B cell (primary cell): ENCODE measurements around the gene ZDHHC1. TPM values are rescaled to one million over a fixed set of nuclear protein-coding genes. Genes with fewer than 3 reads are reported as not detected.

Experiments
- ATAC-seq: fragments of 200-7000 bp; cut with Tn5 transposase; one replicate; pipeline ENCODE4 v1.10.0; 2021; ENCODE audit warnings: low read depth, mild to moderate bottlenecking, moderate number of reproducible peaks, moderate library complexity
- CTCF ChIA-PET: fragments of 350-600 bp; sonication (Branson Sonifier 250); formaldehyde crosslinking; loops from one replicate; lab custom pipeline; 2021; ENCODE audit warnings: antibody characterized with exemption, inconsistent platforms; lab: Charles Lee
- POLR2A ChIA-PET: fragments of 350-600 bp; sonication (Branson Sonifier 250); formaldehyde crosslinking; loops from one replicate; lab custom pipeline; 2021; ENCODE audit warnings: antibody characterized with exemption; lab: Charles Lee
- DNase-seq: peaks from one replicate; pipeline ENCODE4 v3.0.0; 2013
- H2AFZ ChIP-seq: 2 replicates; pipeline ENCODE4 v1.6.1; 2012; ENCODE audit warnings: mild to moderate bottlenecking, low read depth, low read length; ENCODE audit not compliant: insufficient read depth, poor library complexity, severe bottlenecking
- H3K27ac ChIP-seq, 2 donors: 1 replicate in 1 of 2; 2 replicates in 1 of 2; pipeline ENCODE4 v1.5.1; 2012 to 2013; ENCODE audit warnings: low read length in 2 of 2, mild to moderate bottlenecking in 2 of 2, moderate library complexity in 1 of 2
- H3K27me3 ChIP-seq, 4 experiments: fragments of 200-600 bp in 1 of 4; sonication (generic) in 1 of 4; replicated peaks in 1 of 4; 1 replicate in 2 of 4; 2 replicates in 2 of 4; pipeline versions ENCODE4 v1.6.1 to v1.7.0; 2013 to 2016; ENCODE audit warnings: low read length in 3 of 4, mild to moderate bottlenecking in 2 of 4, mixed read lengths in 1 of 4, moderate library complexity in 1 of 4; ENCODE audit not compliant: insufficient read depth in 4 of 4, control insufficient read depth in 3 of 4; ENCODE audit errors: control extremely low read depth in 1 of 4
- H3K36me3 ChIP-seq, 2 experiments: replicated peaks in 1 of 2; 1 replicate in 1 of 2; 2 replicates in 1 of 2; pipeline versions ENCODE4 v1.6.1 to v1.7.1; 2013; ENCODE audit warnings: low read length in 1 of 2; ENCODE audit not compliant: insufficient read depth in 2 of 2, control insufficient read depth in 1 of 2; ENCODE audit errors: control extremely low read depth in 1 of 2, extremely low read depth in 1 of 2
- H3K4me1 ChIP-seq, 2 donors: fragments of 200-600 bp in 1 of 2; sonication (generic) in 1 of 2; 1 replicate in 1 of 2; 2 replicates in 1 of 2; pipeline versions ENCODE4 v1.5.1 to v1.6.1; 2013 to 2017; ENCODE audit warnings: low read length in 2 of 2; ENCODE audit not compliant: control insufficient read depth in 2 of 2, insufficient read depth in 2 of 2
- H3K4me2 ChIP-seq: replicated peaks from 2 replicates; pipeline ENCODE3; 2012; ENCODE audit warnings: mild to moderate bottlenecking, low read depth, low read length; ENCODE audit not compliant: poor library complexity, severe bottlenecking
- H3K4me3 ChIP-seq, 5 experiments: fragments of 200-600 bp in 1 of 5; sonication (generic) in 1 of 5; 1 replicate in 3 of 5; 2 replicates in 2 of 5; pipeline versions ENCODE4 v1.5.1 to v1.7.0; 2011 to 2016; ENCODE audit warnings: low read length in 4 of 5, mild to moderate bottlenecking in 4 of 5, low read depth in 2 of 5, control low read depth in 1 of 5, moderate library complexity in 1 of 5; ENCODE audit not compliant: insufficient read depth in 1 of 5; ENCODE audit errors: control extremely low read depth in 1 of 5, extremely low read depth in 1 of 5
- H3K79me2 ChIP-seq: fragments of 200-600 bp; sonication (generic); one replicate; pipeline ENCODE4 v1.6.0; 2016; ENCODE audit warnings: low read length; ENCODE audit not compliant: control insufficient read depth, insufficient read depth
- H3K9ac ChIP-seq: fragments of 200-600 bp; sonication (generic); 2 replicates; pipeline ENCODE4 v1.6.1; 2017; ENCODE audit warnings: mild to moderate bottlenecking, low read length, moderate library complexity
- H3K9me3 ChIP-seq, 3 donors: one replicate each; pipeline versions ENCODE4 v1.6.1 to v1.7.1; 2013; ENCODE audit warnings: low read length in 2 of 3; ENCODE audit not compliant: control insufficient read depth in 2 of 3, insufficient read depth in 1 of 3; ENCODE audit errors: control extremely low read depth in 1 of 3
- H4K20me1 ChIP-seq: 2 replicates; pipeline ENCODE4 v1.6.0; 2012; ENCODE audit warnings: mild to moderate bottlenecking, low read length; ENCODE audit not compliant: insufficient read depth, control insufficient read depth, poor library complexity, severe bottlenecking
- H3K27ac Mint-ChIP-seq: one replicate; pipeline ENCODE4 v1.8.0; 2021; ENCODE audit warnings: mixed read lengths
- H3K27me3 Mint-ChIP-seq: one replicate; pipeline ENCODE4 v1.8.0; 2021; ENCODE audit warnings: mixed read lengths
- H3K4me1 Mint-ChIP-seq: one replicate; pipeline ENCODE4 v1.8.0; 2021; ENCODE audit warnings: mixed read lengths
- H3K4me3 Mint-ChIP-seq: one replicate; pipeline ENCODE4 v1.8.0; 2021; ENCODE audit warnings: mixed read lengths
- H3K9me3 Mint-ChIP-seq: one replicate; pipeline ENCODE4 v1.8.0; 2022; ENCODE audit warnings: mixed read lengths; ENCODE audit not compliant: insufficient read depth
- CTCF ChIP-seq: fragments of 200-600 bp; IDR thresholded peaks from one replicate; pipeline ENCODE4 v1.8.0; 2022; ENCODE audit warnings: antibody characterized with exemption, mild to moderate bottlenecking
- EZH2 ChIP-seq: IDR thresholded peaks from 2 replicates; pipeline ENCODE4 v1.6.1; 2012; ENCODE audit warnings: borderline replicate concordance, low read depth, mild to moderate bottlenecking, moderate library complexity, low read length; ENCODE audit not compliant: insufficient read depth, poor library complexity, severe bottlenecking
- whole genome bisulfite sequencing: methylation state at CpG from one replicate; pipeline ENCODE4 v1.1.5; 2013; ENCODE audit warnings: missing lambda C conversion rate; ENCODE audit not compliant: insufficient coverage; 5-methylcytosine and 5-hydroxymethylcytosine counted together
- intact Hi-C: fragments of 100-400 bp; cut with micrococcal nuclease; formaldehyde crosslinking; loops from one replicate; pipeline ENCODE4 v1.10.0; 2022
- polyA plus RNA-seq: library from polyadenylated mRNA; depleted of rRNA; stranded (reverse); fragments of >200 nt; gene quantifications from 2 replicates; pipeline ENCODE4 v1.2.3, GENCODE V29; 2012
- total RNA-seq, 2 donors: library from RNA; stranded (reverse); fragments of 120-200 nt in 1 of 2; gene quantifications; 1 replicate in 1 of 2; 2 replicates in 1 of 2; pipeline versions ENCODE4 v1.2.3 to v1.2.4, GENCODE V29; 2013 to 2022

ZDHHC1 gene
- total and polyA plus RNA-seq, 2 donors (not counting 1 experiment from before 2014, with no cell fraction given) = 0.58 to 2.8 TPM

- no peak overlapping the region for H3K27ac Mint-ChIP-seq
- Histone ChIP-seq H3K9ac (no peak overlapping the region), H3K4me3 (no peak overlapping the region), H4K20me1 (peaks cover 47% of the 10 kb centered on the region), H3K4me1 (no peaks in the 10 kb centered on the region), H3K27me3 (no peaks in the 10 kb centered on the region), H3K79me2 (peaks cover 2% of the 10 kb centered on the region), H2AFZ (no peak overlapping the region), H3K9me3 (no peaks in the 10 kb centered on the region), H3K4me2 (no peak overlapping the region), H3K36me3 (peaks cover 0 to 79% of the 10 kb centered on the region in 2 experiments), H3K27ac (no peak overlapping the region)
- ChIA-PET POLR2A (no interaction called here), CTCF (interaction anchor here (1.2 kb wide), 1 partner anchor 13 kb away, joined by 3 read pairs; no protein-coding TSS in a partner anchor)
- intact Hi-C loops = no loop called here
- WGBS = 87% methylated on average over 17 of the region's 17 CpGs
- TF ChIP-seq EZH2 (no peak), CTCF (no peak)
- no peaks in the 10 kb centered on the region for H3K9me3 Mint-ChIP-seq
- H3K27me3 Mint-ChIP-seq = no peaks in the 10 kb centered on the region
- DNase-seq (no peak), ATAC-seq (no peak)
- H3K4me3 Mint-ChIP-seq = no peak overlapping the region
- peaks cover 4% of the 10 kb centered on the region for H3K4me1 Mint-ChIP-seq
Measured at GRCh38 chr16:67441271-67441753, 25.0 kb upstream of the ZDHHC1 start.

- Histone ChIP-seq H4K20me1 (peaks cover 23% of the 10 kb centered on the region), H3K79me2 (no peaks in the 10 kb centered on the region), H3K4me3 (no peak overlapping the region), H3K4me1 (peaks cover 7 to 14% of the 10 kb centered on the region in 2 donors), H3K36me3 (peaks cover 0 to 59% of the 10 kb centered on the region in 2 experiments), H3K9ac (no peak overlapping the region), H3K27me3 (no peaks in the 10 kb centered on the region), H2AFZ (no peak overlapping the region), H3K4me2 (no peak overlapping the region), H3K9me3 (no peaks in the 10 kb centered on the region), H3K27ac (no peak overlapping the region)
- ATAC-seq = no peak
- Mint-ChIP-seq H3K27ac (no peak overlapping the region), H3K4me1 (peaks cover 18% of the 10 kb centered on the region), H3K4me3 (no peak overlapping the region), H3K9me3 (no peaks in the 10 kb centered on the region), H3K27me3 (no peaks in the 10 kb centered on the region)
- ChIA-PET POLR2A (no interaction called here), CTCF (interaction anchor here (1.0 to 1.3 kb wide), 2 partner anchors 10 to 27 kb away, joined by 4 read pairs; no protein-coding TSS in a partner anchor)
- DNase-seq = no peak
- TF ChIP-seq EZH2 (no peak), CTCF (no peak)
- intact Hi-C loops = no loop called here
- 99% methylated on average over 19 of the region's 19 CpGs for WGBS
Measured at GRCh38 chr16:67438824-67439393, 22.6 kb upstream of the ZDHHC1 start.
